Psoas muscle (tissue), 8 donors: ENCODE data around the gene ZC3H15. TPM values are rescaled to one million over a fixed set of nuclear protein-coding genes. Genes with fewer than 3 reads are reported as not detected.
"Not testable (repeated sequence)": the region's sequence is repeated elsewhere in the genome, so short reads cannot be mapped to it uniquely, and the experiment has no call there.

Source experiments
- ATAC-seq, 4 donors: fragments of 200-7000 bp; cut with Tn5 transposase; one replicate each; pipeline ENCODE4 v1.9.1; 2020; ENCODE audit warnings: moderate library complexity in 3 of 4, mild to moderate bottlenecking in 2 of 4
- DNase-seq, 2 donors: peaks; one replicate each; pipeline ENCODE4 v3.0.0-alpha.2; 2020
- H3K27ac ChIP-seq: fragments of 200-600 bp; one replicate; pipeline ENCODE4 v1.8.0; 2022
- H3K27me3 ChIP-seq, 3 donors: fragments of 200-600 bp in 1 of 3; one replicate each; pipeline versions ENCODE4 v1.6.1 to v1.8.0; 2013 to 2022; ENCODE audit warnings: low read length in 2 of 3, mild to moderate bottlenecking in 2 of 3, moderate library complexity in 1 of 3; ENCODE audit not compliant: insufficient read depth in 3 of 3
- H3K36me3 ChIP-seq, 2 donors: fragments of 200-600 bp in 1 of 2; one replicate each; pipeline versions ENCODE4 v1.6.1 to v1.8.0; 2013 to 2022; ENCODE audit warnings: low read depth in 1 of 2, mild to moderate bottlenecking in 1 of 2, moderate library complexity in 1 of 2; ENCODE audit not compliant: insufficient read depth in 1 of 2
- H3K4me1 ChIP-seq: fragments of 200-600 bp; one replicate; pipeline ENCODE4 v1.8.0; 2022
- H3K4me3 ChIP-seq: fragments of 200-600 bp; one replicate; pipeline ENCODE4 v1.8.0; 2022; ENCODE audit warnings: mild to moderate bottlenecking
- H3K9me3 ChIP-seq: fragments of 200-600 bp; one replicate; pipeline ENCODE4 v1.8.0; 2022
- CTCF ChIP-seq: fragments of 200-600 bp; IDR thresholded peaks from one replicate; pipeline ENCODE4 v1.8.0; 2022; ENCODE audit warnings: antibody characterized with exemption
- WGBS, 3 donors: extraction: QIAGEN DNeasy Blood & Tissue Kit; methylation state at CpG; one replicate each; pipeline versions ENCODE4 v1.1.6 to v1.1.7; 2013; 5-methylcytosine and 5-hydroxymethylcytosine counted together
- intact Hi-C, 2 donors: fragments of 100-400 bp; cut with DNase I; formaldehyde crosslinking; loops; one replicate each; pipeline versions ENCODE4 v1.11.0 to v1.14.2; 2022
- long read RNA-seq, 2 donors: library from polyadenylated mRNA; unstranded; transcript quantifications; one replicate each; pipeline ENCODE4 v2.0.0, GENCODE V29; 2021
- polyA plus RNA-seq, 3 donors: library from polyadenylated mRNA; stranded (reverse); fragments of 200-250 nt; gene quantifications; one replicate each; pipeline ENCODE4 v1.2.3, GENCODE V29; 2013
- total RNA-seq, 4 donors: library from RNA; stranded (reverse); fragmentation: NEBNext Ultra II Directional in 2 of 4; extraction: Animal tissue kit (Norgen Biotek cat#: 25700) in 2 of 4; gene quantifications; one replicate each; pipeline versions ENCODE4 v1.2.1 to v1.2.4, GENCODE V29; 2021 to 2023
- donor health status: healthy with polysubstance abuse.
- donor health status: DM: no; HTN: no; CAD: no; lungs with moderate emphysema.
- donor health status: Bipolar disorder and iron deficiency.
- donor health status: healthy.
- donor health status: DM: yes; HTN: yes; CAD: no.
- donor health status: DM: no; HTN: no; CAD: no.
- donor health status: DM: no; HTN: no; CAD: no.
- donor health status: DM: yes; HTN: yes; CAD: no.

Gene ZC3H15
- total RNA-seq (10 to 100 TPM; 31.1 to 56.3 (median 51.2) TPM), polyA plus RNA-seq (10 to 100 TPM; 33.9 to 83.8 (median 66.9) TPM)
- long read RNA-seq, donor 1, transcript ZC3H15-201 (10 exons, 2,138 nt): major isoform, 20 of 32 reads
- long read RNA-seq, donor 1, partial matches to known transcripts: 11 of 32 reads
- long read RNA-seq, donor 1, other reads (novel, unspliced or antisense): 1 of 32 reads
- long read RNA-seq, donor 2, transcript ZC3H15-201 (10 exons, 2,138 nt): major isoform, 46 of 115 reads
- long read RNA-seq, donor 2, partial matches to known transcripts: 59 of 115 reads
- long read RNA-seq, donor 2, other reads (novel, unspliced or antisense): 10 of 115 reads

- 0 to 1% (median 0%) methylated on average over 59 to 63 of the region's 63 CpGs for WGBS, 3 donors
- DNase-seq (peak; percentile 98 to 99), ATAC-seq (peak; percentile 98)
- Histone ChIP-seq H3K36me3 (peaks cover 0 to 2% of the 10 kb centered on the region in 2 donors), H3K4me3 (peak within 1 kb of the TSS; percentile 72), H3K27me3 (no peaks in the 10 kb centered on the region), H3K27ac (peak within 1 kb of the TSS; percentile 94), H3K4me1 (peaks cover 40% of the 10 kb centered on the region), H3K9me3 (no peaks in the 10 kb centered on the region)
- intact Hi-C loops: loop anchor here in 1 of 2 donors (5.0 kb wide), 2 partner anchors 101 to 156 kb away; no protein-coding TSS in a partner anchor
- TF ChIP-seq CTCF: no peak
Observed at GRCh38 chr2:186485871-186486650, at the start of gene ZC3H15. TSS of gene ZC3H15 (plus strand) at chr2:186486260. CDS start at chr2:186486383, 123 bp downstream.

- H3K4me3 ChIP-seq: no peak overlapping the region
- intact Hi-C loops: no loop called here
Observed at GRCh38 chr2:186437719-186438118, 48.3 kb upstream of the ZC3H15 start.

GRCh38 chr2:186439673-186440095 lies 46.4 kb upstream of the ZC3H15 start:
- intact Hi-C loops, ATAC-seq, H3K27me3 ChIP-seq, H3K27ac ChIP-seq, H3K36me3 ChIP-seq, DNase-seq, H3K4me1 ChIP-seq, H3K4me3 ChIP-seq, H3K9me3 ChIP-seq: not testable (repeated sequence)
- WGBS, 3 donors: 94 to 96% (median 94%) methylated on average over 5 of the region's 5 CpGs

More at GRCh38 chr2:186437719-186438118, 48.3 kb upstream of the ZC3H15 start:
- no peak for DNase-seq
- 94 to 98% (median 97%) methylated on average over 6 of the region's 6 CpGs for WGBS, 3 donors
- no peaks in the 10 kb centered on the region for H3K9me3 ChIP-seq
- H3K36me3 ChIP-seq: no peaks in the 10 kb centered on the region
- no peaks in the 10 kb centered on the region for H3K27me3 ChIP-seq
- H3K27ac ChIP-seq: no peak overlapping the region
- no peaks in the 10 kb centered on the region for H3K4me1 ChIP-seq
- no peak for ATAC-seq
- TF ChIP-seq CTCF: no peak

GRCh38 chr2:186440506-186440905 lies 45.6 kb upstream of the ZC3H15 start:
- Histone ChIP-seq H3K27me3 (no peaks in the 10 kb centered on the region), H3K36me3 (no peaks in the 10 kb centered on the region), H3K4me1 (no peaks in the 10 kb centered on the region), H3K4me3 (no peak overlapping the region), H3K9me3 (no peaks in the 10 kb centered on the region), H3K27ac (no peak overlapping the region)
- DNase-seq (no peak), ATAC-seq (no peak)
- 76 to 90% (median 82%) methylated on average over 3 of the region's 3 CpGs for WGBS, 3 donors
- no peak for TF ChIP-seq CTCF
- intact Hi-C loops: no loop called here

- no peak overlapping the region for H3K27ac ChIP-seq
- intact Hi-C loops: no loop called here
- H3K4me3 ChIP-seq: no peak overlapping the region
- no peak for DNase-seq
- no peaks in the 10 kb centered on the region for H3K4me1 ChIP-seq
- no peaks in the 10 kb centered on the region for H3K9me3 ChIP-seq
- 70 to 84% (median 74%) methylated on average over 3 of the region's 3 CpGs for WGBS, 3 donors
- no peaks in the 10 kb centered on the region for H3K36me3 ChIP-seq
- no peak for ATAC-seq
- H3K27me3 ChIP-seq: no peaks in the 10 kb centered on the region
- no peak for TF ChIP-seq CTCF
Observed at GRCh38 chr2:186442885-186443284, 43.2 kb upstream of the ZC3H15 start.
